Subcutaneous adipose tissue (tissue), 4 donors: Measurements from ENCODE around the gene RCN1. TPM values are rescaled to one million over a fixed set of nuclear protein-coding genes. Genes with fewer than 3 reads are reported as not detected.

Source experiments
- CTCF ChIP-seq: fragments of 450-650 bp; IDR thresholded peaks from one replicate; pipeline ENCODE4 v1.5.1; 2016; ENCODE audit warnings: low read depth, mild to moderate bottlenecking, control low read depth, antibody characterized with exemption, moderate library complexity
- total RNA-seq, 4 donors: library from RNA; depleted of rRNA; stranded (reverse); fragments of >200 nt; gene quantifications; one replicate each; pipeline ENCODE4 v1.1.0, GENCODE V29; 2016

The RCN1 gene
- total RNA-seq, 4 donors from 2014 or later = 55.8 to 81.8 (median 64.9) TPM

- TF ChIP-seq CTCF = no peak
These were observed 9.7 kb upstream of the RCN1 start for GRCh38 chr11:32081129-32081641.

- no peak for TF ChIP-seq CTCF
These were observed 9.0 kb upstream of the RCN1 start for GRCh38 chr11:32081901-32082300.

GRCh38 chr11:32082346-32082986, 8.4 kb upstream of the RCN1 start:
- no peak for TF ChIP-seq CTCF

GRCh38 chr11:32087597-32087996, 3.3 kb upstream of the RCN1 start:
- no peak for TF ChIP-seq CTCF

- TF ChIP-seq CTCF = no peak
These were observed 2.5 kb upstream of the RCN1 start for GRCh38 chr11:32088117-32088941.

- TF ChIP-seq CTCF = no peak
These were observed 1.8 kb downstream of the RCN1 start for GRCh38 chr11:32092581-32093170.

GRCh38 chr11:32094923-32095322, 4.0 kb downstream of the RCN1 start:
- TF ChIP-seq CTCF = no peak
